GM19438 (cell line): ENCODE data around the gene FN1.
"Not testable (repeated sequence)": the region's sequence is repeated elsewhere in the genome, so short reads cannot be mapped to it uniquely, and the experiment has no call there.

ENCODE experiments used
- ATAC-seq: cut with Tn5 transposase; IDR thresholded peaks from one replicate; pipeline ENCODE4 v1.9.1; 2021; ENCODE audit warnings: low read depth; ENCODE audit not compliant: unreplicated experiment

Gene FN1

DNA sequence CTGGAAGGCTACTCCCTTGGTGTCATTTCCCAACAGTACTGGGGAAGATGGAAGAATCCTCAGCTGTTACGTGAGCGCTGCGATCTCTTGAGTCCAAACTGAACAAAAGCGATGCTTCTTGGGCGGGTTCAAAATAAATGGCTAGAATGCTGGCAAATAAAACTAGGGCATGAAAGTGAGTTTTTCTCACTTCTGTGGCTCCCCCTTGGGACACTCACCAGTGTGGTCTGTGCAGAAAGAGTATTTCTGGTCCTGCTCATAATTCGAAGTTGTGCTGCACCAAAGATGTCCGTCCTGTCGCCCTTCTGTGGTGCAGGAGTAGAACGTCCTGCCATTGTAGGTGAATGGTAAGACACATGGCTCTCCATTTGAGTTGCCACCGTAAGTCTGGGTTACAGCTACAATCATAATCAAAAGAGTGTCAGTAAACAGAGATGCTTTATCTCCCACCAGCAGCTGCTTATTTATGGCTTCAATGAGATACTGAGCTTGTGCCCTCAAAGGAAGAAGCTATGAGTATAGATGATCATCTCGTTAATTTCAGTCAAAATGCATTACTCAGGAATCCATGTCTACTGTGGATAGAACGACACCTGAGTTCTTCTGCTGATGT is 11.8 kb downstream of the FN1 start:
- no peak for ATAC-seq

DNA sequence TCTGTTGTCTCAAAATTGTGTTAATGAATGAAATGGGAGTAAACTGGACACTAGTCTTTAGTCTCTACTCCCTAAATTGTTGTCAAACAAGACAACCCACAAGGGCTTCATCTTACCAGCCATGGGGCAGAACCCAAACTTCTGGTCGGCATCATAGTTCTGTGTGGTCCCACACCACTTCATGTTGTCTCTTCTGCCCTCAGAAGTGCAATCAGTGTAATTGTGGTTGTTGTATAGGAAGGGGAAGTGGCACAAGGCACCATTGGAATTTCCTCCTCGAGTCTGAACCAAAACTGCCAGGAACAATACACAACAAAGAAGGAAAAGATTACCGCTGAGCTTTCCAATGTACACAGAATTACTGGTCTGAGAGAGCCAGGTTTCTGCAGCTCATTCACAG is 12.6 kb downstream of the FN1 start:
- no peak for ATAC-seq

DNA sequence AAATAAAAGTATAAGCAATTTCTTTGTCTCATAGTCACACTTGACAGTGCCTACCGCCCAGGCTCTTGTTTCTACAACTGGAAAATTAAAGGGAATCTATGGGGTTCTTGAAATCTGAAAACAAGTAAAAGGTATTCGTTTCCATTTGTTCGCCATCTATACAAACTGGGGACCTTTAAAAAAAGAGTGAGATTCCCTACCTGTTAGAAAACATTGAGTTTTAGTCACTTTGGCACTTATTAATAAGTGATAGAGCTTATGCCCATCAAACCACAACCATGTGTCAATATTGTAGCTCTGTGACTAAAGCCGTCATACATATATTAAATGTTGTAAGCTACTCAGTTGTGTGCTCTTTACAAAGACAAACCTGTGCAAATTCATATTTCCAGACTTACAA is 13.2 kb downstream of the FN1 start:
- ATAC-seq = no peak

DNA sequence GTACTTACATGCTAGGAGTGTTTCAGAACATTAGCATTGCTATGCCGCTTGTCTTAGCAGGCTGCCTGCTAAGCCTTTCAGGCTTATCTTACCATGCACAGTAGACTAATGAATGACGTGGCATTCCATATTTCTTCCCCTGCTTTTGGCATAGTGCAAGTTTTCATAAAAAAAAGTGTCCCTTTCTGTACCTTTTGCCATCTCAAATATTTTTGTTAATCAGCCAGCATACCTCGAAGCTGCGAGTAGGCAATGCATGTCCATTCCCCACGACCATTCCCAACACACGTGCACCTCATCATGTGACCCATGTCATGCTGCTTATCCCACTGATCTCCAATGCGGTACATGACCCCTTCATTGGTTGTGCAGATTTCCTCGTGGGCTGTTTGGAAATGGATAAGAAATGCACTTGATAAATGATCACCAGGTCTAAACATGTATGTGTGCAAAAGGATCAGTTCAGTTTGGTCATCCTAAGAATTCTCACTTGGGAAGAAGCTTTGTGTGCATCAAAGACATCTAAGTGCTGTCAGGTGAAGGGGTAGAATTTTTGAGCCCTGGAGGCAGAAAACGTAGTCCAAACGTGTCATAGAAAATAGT is 13.9 kb downstream of the FN1 start:
- ATAC-seq = no peak

DNA sequence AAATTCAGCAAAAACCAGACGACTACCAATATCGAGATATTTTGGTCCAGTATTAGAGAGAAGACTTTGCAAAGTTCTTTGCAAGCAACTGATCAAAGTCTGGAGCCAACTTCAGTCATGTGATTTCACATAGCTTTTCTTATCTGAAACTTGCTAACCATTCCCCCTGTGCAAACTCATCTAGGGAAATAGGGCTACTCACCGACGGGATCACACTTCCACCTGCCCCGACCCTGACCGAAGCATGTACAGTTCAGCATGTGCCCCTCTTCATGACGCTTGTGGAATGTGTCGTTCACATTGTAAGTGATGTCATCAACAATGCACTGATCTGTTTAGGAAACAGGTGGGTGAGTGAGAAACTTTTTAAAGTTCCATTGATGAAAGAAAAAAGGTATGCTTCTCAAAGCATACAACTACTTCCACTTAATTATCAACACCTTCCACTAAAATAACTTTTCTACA is 15.4 kb downstream of the FN1 start:
- no peak for ATAC-seq

DNA sequence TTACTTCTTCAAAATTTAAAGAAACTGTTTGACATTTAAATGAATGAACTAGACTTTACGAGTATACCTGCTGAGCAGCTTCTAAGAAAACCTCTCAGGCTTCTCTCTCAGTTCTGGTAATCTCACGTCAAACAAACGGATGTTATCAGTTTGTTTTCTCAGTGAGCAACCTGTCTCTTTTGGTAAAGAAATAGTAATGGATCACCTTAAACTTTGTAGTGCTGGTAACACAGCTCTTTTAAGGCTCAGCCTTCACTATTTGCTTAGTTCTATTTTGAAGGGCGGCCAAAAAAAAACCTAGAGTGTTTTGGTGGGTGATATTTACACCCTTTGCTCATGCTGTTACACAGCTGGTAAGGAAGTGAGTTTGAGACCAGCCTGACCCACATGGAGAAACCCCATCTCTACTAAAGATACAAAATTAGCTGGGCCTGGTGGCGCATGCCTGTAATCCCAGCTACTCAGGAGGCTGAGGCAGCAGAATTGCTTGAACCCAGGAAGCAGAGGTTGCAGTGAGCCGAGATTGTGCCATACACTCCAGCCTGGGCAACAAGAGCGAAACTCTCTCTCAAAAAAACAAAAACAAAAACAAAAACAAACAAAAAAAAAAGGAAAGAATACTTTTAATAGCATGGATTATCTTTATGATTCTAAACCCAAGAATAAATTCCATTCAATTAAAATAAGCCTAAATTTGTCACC is 15.9 kb downstream of the FN1 start:
- ATAC-seq = no peak

DNA sequence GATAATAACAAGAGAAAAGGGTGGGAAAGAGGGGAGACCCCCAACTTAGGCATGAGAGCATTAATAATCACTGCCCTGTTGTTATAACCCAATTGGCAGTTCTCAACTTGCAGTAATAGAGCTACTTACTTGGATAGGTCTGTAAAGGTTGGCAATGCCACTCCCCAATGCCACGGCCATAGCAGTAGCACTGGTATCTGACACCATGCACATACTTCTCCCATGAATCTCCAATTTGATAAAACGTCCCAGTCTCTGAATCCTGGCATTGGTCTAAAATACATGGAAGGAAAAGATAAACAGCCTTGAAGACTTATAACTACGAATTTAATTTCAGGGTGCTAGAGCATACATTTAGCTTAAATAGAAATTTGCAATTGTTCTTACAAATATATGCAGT is 16.8 kb downstream of the FN1 start:
- no peak for ATAC-seq

DNA sequence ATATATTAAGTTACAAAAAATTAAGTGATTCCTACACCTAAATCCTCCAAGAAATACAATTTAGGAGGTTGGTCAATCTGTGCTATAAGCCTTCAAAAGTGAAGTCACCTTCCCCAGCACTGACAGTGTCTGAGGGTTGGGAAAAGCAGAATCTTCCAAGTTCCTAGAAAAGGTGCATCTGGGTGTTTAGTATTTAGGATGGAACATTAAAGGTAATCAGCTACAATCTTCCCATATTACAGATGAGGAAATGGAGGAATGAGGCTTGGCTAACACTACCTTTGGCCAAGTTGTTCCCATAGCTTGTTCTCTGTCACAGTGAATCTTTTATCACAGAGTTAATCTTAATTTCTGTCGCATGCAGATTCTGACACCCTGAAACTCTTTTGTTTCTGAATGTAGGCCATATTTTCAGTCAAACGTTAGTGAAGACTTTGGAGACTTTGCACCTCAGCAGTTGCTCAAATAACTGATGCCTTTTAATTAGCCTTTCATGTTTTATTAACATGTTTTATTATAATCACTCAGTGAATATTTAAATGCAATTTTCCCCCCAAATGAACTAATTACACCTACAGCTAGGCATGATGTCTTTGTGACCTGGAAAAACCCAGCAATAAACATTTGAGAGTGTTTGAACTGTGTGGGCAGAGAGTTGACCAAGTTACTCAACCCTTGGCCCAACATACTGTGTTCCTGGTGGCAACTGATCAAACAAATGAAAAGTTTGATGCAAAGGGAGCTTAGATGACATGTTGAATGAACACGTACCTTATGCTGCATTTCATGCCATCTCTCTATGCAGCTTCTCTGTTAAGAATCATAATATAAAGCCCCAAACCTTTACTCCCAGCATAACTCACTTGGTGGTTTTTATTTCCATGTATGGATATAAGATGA is 17.6 kb downstream of the FN1 start:
- ATAC-seq = no peak

DNA sequence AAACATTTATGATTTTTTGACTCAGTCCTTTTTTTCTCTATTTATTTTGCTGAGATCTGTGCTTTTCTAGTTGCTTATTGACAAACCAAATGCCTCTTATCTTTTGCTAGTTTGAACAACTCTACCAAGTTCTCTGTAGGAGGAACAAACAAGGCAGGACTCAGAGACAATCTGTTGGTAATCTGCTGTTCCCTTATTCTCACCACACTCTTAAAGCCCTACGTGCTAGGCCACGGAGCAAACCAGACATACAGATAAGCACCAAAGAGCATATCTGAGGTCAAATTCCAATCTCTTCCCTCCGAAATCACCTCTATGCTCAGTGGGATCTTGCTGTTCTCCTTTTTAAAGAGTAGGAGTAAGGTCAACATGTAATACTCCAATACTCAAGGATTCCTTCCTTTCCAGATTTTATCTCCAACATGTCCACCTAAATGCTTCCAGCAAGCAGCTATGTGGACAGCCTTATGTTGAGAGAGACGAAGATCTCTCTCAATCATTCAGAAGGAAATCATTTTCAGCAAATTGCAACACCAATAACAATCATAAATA is 18.4 kb downstream of the FN1 start:
- no peak for ATAC-seq

DNA sequence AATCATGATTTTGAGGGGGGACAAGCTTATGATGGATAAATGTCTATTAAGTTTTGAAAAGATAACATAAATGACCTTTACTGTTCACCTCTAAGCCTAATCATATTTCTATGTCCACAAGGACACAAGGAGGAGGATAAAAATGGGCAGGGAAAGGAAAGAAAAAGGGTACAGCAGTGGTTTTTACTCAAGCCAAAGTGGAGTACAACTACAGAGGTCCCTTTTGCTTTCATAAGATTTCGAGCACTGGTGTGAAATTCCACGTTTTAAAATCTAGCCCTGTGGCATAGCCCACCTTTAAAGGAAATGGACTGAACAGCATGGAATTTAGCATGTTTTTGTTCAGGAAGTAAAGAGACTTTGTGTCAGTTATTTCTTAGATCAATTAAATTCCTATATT is 19.2 kb downstream of the FN1 start:
- no peak for ATAC-seq

DNA sequence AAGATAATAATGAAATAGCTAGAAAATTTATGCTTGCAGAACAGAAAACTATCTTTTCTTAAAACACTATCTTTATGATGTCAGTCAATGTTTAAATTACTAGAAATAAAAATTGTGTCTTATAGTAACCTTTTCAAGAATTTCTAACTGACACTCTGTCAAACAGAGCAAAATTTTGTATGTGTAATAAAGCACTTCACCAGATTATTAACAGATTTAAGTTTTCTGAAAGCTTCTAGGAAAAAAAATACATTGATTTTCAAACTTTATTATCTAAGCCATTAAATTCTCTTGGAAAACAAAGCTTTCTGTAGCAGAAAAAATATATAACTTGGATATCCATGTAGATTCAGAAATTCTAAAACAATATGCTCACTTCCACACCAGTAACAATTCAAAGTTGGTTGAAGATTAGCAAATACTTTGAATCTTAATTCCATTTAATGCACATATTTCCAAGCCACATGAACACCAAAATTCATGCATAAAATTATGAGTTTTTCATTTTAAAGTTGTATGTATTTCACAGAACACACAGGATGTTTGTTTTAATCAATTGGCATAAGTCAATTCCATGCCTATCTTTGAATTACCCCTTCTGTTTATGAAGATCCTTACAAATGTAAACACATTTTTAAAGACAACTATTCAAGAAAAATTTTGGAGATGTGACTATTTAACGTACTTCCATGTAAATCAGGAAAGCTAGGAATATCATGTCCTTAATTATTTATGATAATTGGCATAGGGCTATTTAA is 19.9 kb downstream of the FN1 start:
- no peak for ATAC-seq

DNA sequence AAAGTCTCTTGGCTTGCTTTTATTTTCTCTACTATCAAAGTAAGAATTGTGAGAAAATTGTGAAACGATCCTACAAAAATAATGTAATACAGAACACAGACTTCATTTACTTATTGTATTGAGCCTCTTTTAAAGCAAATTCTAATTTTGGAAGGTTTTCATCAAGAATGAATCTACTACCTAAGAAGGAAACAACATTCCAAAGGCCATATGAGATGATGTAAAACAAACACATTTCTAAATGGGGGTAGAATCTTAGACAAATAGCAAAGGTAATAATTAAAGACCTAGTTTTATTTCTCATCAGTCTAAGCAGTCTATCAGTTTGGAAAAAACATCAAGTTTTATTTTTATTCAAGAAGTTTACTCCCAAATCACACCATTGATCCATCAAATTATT is 20.6 kb downstream of the FN1 start:
- ATAC-seq = no peak

DNA sequence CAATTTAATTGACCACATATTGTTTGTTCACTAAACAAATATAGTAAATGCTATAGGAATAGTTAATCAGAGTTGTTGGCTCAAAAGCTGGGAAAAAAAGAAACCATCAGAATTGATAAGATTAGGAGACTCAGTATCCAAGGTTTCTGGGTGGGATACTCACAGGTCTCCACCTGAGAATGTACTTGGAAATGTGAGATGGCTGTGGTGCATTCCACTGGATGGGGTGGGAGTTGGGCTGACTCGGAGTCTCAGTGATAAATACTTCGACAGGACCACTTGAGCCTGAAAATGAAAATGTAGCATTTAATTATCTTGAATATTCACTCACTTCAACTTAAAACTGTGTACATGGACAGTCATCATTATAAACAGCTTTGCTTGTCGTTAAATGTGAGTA is 21.2 kb downstream of the FN1 start:
- ATAC-seq = no peak

DNA sequence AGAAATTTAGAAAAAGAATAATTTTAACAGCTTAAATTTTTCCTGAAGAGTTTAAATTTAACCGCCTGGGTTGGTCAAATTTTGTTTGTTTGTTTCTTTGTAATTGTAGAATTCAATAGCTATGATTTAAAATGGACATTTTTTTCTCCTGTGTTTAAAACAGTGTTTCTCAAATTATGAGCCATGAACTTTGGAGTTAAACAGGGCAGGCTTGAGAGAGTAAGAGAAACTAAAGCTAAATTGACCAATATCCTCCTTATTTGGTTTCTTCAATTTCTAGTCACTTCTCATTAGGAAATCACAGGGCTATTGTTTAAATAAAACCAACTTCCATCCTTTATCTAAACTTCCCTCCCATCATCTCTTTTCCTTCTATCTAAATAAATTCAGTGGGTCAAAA is 21.9 kb downstream of the FN1 start:
- no peak for ATAC-seq

DNA sequence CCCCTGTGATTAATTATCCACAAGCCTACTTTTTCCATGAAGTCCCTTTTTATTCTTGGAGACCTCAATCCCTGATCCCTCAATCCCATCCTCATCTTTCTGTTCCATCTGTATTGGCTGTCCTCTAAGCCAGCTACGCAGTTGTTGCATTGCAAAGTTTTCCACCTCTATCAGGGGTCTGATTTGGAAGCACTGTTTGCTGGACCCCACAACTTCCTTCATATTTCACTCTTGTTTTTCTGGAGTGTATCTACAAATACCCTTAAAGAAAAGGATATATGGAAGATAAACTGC is 22.4 kb downstream of the FN1 start:
- ATAC-seq = no peak

DNA sequence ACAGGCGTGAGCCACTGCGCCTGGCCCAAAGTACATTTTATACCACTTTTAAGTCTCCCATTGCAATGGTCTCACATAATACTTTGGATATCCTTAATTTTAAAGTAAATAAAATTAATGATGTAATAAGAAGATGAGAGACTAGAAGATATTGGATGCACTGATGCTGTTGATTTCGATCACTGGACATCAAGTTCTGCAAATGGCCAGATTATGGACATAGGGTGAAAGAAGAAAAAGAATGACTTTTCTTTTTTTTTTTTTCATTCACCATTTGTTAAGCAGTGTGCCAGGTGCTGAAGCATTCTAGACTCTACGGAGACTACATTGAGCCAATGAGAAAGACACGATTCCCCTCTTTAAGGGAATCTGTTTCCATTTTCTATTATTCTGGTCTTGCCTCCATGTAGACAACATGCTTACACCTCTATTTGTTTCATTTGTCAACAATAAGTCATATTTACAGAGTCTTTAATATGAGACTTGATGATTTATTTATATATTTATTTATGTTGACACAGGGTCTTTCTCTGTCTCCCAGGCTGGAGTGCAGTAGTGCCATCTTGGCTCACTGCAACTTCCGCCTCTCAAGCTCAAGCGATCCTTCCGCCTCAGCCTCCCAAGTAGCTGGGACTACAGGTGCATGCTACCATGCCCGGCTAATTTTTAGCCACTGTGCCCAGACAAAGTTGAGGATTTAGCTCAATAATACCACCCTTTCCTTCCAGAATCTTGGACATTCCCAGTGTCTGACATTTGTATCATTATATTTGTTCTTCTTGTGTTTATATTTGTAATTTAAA is 23.7 kb downstream of the FN1 start:
- no peak for ATAC-seq

DNA sequence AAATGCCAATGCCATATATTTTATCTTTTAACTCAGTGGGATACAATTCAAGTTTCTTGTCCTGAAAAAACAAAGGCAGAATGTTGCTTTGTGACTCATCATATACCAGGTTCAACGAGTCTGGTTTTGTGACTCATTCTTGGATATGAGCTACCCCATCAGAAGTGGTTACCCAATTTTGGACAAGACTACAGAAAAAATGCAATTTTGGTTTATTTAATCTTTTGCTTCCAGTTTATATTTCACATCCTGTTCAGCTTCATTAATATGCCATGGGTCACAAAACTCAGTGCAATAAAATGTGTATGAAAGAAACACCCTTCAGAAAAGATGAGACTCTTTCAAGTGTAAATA is 25.0 kb downstream of the FN1 start:
- no peak for ATAC-seq

DNA sequence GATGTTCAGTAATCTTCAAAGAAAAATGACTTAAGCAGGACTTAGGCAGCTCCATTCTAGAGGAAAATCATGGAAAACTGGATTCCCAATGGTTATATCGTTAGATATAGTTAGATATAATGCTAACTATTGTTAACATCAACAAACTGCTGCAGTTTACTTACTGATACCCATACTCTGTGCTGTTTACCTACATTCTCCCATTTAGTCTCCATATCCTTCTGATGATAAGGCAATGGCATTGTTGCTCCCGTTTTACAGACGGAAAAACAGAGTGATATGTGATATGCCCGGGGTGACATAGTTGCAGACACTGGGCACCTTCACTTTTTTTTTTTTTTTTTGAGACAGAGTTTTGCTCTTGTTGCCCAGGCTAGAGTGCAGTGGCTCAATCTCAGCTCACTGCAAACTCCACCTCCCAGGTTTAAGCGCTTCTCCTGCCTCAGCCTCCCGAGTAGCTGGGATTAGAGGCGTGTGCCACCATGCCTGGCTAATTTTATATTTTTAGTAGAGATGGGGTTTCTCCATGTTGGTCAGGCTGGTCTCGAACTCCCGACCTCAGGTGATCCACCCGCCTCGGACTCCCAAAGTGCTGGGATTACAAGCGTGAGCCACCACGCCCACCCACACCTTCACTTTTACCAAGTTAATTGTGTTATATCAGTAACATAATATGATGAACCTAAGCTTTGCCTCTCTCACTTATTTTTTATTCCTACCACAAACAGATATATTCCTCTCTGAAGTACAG is 25.5 kb downstream of the FN1 start:
- not testable (repeated sequence) for ATAC-seq
